ENCODE data around the gene RIMKLB. TPM values are rescaled to one million over a fixed set of nuclear protein-coding genes. Genes with fewer than 3 reads are reported as not detected.

Gene RIMKLB, protein sequence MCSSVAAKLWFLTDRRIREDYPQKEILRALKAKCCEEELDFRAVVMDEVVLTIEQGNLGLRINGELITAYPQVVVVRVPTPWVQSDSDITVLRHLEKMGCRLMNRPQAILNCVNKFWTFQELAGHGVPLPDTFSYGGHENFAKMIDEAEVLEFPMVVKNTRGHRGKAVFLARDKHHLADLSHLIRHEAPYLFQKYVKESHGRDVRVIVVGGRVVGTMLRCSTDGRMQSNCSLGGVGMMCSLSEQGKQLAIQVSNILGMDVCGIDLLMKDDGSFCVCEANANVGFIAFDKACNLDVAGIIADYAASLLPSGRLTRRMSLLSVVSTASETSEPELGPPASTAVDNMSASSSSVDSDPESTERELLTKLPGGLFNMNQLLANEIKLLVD
- total RNA-seq (99.1 TPM), polyA plus RNA-seq (22.6 TPM)

DNA sequence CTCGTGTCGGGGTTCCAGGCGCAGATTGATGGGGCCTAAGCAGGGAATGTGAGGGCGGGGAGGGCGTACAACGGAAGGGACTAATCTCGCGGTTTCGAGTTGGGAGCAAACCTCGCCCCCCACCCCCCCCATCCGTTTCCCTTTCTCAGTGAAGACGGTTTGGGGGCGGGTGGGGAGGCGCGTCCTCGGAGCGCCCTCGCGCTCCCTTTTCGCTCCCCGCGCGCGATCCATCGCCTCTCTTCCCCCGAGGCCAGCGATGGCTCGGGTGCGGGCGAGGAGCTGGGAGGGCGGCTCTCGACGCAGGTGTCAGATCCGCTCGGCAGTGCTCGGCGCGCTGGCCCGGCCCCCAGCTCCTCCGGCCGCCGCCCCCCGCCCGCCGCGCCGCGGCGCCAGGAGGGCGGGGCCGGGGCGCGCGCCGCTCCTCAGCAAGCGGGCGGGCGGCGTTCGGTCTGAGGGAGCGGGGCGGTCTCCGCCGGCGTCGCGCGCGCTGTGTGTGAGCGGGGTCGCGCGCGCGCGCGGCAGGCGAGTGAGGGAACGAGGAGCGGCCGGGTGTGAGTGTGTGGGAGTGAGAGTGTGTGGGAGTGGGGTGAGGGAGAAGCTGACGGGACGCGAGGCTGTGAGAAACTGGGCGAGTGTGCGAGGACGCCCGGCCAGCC lies at the start of gene RIMKLB:
Gene RIMKLB, plus strand, starts transcription at position 516 of the 656 bp plus-strand sequence. CDS start 15,876 bp downstream, outside the sequence.
- H3K27ac ChIP-seq (ENCODE audit: low read depth): peak within 1 kb of the TSS; percentile 87
- WGBS: under 1% methylated on average over 88 of the region's 88 CpGs
- no peaks in the 10 kb centered on the region for H3K4me1 ChIP-seq (ENCODE audit: insufficient read depth)
- H3K4me3 ChIP-seq (ENCODE audit: low read depth, low read length): peak within 1 kb of the TSS; percentile 86
- H3K36me3 ChIP-seq (ENCODE audit: insufficient read depth): no peaks in the 10 kb centered on the region
- no peak for DNase-seq (ENCODE audit: extremely low spot score)

DNA sequence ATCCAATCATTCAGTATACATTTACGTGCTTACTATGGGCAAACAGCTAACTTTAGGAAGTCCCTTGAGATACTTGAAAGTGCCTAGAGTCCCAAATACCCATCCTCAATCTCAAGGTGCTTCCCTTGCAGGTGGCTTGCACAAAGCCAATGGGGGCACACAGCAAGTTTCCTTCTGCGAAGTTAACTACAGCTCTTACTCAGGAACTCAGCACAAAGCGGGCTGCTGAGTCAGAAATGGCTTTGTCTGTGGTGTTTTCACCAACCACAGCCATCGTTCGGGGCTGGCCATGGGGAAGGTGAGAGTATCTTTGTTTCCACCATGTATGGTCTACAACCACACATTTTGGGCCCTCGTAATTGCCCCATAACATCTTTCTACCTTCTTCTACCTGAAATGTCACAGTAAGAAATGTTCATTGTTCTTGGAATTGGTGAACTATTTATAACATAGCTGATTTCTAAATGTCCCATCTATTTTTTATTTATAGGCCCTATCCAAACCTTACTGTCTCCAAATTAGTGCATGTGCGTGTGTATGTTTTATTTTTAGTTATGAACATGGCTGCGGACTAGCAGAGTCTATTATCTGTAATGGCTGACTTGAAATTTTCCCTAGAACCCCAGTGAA lies 49.1 kb upstream of the RIMKLB start:
- no peaks in the 10 kb centered on the region for H3K36me3 ChIP-seq (ENCODE audit: insufficient read depth)
- H3K27ac ChIP-seq (ENCODE audit: low read depth): no peak overlapping the region
- H3K4me3 ChIP-seq (ENCODE audit: low read depth, low read length): no peak overlapping the region
- 87% methylated on average over 8 of the region's 8 CpGs for WGBS
- H3K4me1 ChIP-seq (ENCODE audit: insufficient read depth): no peaks in the 10 kb centered on the region
- DNase-seq (ENCODE audit: extremely low spot score): no peak

DNA sequence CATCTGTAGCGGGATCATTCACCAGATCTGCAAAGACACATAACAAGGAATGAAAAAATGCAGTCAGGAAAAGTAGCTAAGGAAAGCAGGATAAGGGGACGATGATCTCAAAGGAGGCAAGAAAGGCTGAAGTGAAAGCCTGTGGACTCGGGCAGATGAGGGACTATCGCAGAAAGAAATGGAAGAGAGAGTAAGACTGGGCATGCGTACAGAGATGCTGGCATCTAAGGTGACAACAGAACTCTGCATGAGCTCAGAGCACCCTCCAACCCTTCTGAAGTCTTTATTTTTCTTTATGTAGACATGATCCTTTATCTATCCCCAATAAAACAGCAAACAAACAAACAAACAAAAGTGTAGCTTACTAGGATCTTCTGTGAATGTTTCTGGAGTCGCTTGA lies 42.4 kb upstream of the RIMKLB start:
- no peaks in the 10 kb centered on the region for H3K4me1 ChIP-seq (ENCODE audit: insufficient read depth)
- DNase-seq (ENCODE audit: extremely low spot score): no peak
- H3K27ac ChIP-seq (ENCODE audit: low read depth): no peak overlapping the region
- H3K36me3 ChIP-seq (ENCODE audit: insufficient read depth): no peaks in the 10 kb centered on the region
- no peak overlapping the region for H3K4me3 ChIP-seq (ENCODE audit: low read depth, low read length)
- WGBS: 77% methylated on average over 6 of the region's 6 CpGs

DNA sequence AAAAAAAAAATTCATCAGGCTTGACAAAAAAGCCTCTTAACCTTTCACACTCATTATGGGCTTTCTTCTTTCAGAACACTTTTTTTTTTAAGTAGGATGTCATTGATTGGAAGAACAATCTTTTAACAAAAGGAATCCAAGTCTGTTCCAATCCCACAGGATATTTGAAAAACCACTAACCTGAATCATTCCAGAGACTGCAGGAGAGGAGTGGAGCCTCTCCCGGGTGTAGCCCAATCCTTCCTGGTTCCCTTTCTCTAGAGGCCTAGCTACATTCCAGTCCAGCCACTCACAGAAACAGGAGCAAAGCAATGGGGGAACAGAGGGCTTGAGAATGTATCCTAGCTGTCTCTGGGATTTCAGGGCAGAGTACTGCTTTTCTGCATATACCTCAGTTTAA lies 39.4 kb upstream of the RIMKLB start:
- no peak for DNase-seq (ENCODE audit: extremely low spot score)
- no peaks in the 10 kb centered on the region for H3K36me3 ChIP-seq (ENCODE audit: insufficient read depth)
- H3K4me1 ChIP-seq (ENCODE audit: insufficient read depth): no peaks in the 10 kb centered on the region
- WGBS: 40% methylated on average over 1 of the region's 1 CpG
- H3K4me3 ChIP-seq (ENCODE audit: low read depth, low read length): no peak overlapping the region
- H3K27ac ChIP-seq (ENCODE audit: low read depth): no peak overlapping the region

DNA sequence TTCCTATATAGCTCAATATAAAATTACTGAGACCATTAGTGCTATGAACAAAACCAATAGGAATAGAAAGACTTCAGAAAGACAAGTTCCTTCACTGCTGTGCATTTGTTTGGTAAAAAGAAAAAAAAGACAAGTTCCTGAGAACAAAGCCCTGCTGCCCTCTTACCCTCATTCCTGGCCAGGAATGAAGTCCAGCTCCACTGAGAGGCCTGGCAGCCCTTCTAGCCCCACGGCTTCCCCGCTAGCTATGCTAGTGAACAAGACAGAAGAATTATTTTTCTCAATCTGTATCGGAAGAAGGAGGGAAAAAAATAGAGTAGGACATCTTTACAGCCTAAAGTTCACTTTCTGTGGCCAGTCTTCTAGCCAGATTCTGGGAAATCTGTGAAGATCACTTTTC lies 36.8 kb upstream of the RIMKLB start:
- Histone ChIP-seq H3K4me1 (ENCODE audit: insufficient read depth) (no peaks in the 10 kb centered on the region), H3K27ac (ENCODE audit: low read depth) (no peak overlapping the region), H3K36me3 (ENCODE audit: insufficient read depth) (no peaks in the 10 kb centered on the region), H3K4me3 (ENCODE audit: low read depth, low read length) (no peak overlapping the region)
- WGBS: 65% methylated on average over 3 of the region's 3 CpGs
- DNase-seq (ENCODE audit: extremely low spot score): no peak

DNA sequence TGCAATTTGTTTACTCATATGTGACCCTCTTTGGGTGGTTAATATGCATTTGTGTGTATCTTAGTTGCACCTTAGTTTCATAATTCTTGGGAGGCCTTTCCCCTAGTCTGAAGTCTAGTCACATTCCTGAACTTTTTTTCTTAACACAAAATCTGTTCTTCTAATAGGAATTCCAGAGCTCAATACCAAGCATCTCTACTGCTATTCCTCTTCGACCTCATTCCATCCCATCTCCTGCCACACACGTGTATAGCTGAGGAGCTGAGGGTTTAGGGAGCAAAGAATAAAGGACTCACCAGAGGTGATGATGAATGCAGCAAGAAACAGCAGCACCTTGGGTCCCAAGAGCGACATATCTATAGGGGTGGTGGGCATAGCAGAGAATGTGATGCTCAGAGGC lies 36.0 kb upstream of the RIMKLB start:
- Histone ChIP-seq H3K4me1 (ENCODE audit: insufficient read depth) (no peaks in the 10 kb centered on the region), H3K4me3 (ENCODE audit: low read depth, low read length) (no peak overlapping the region), H3K36me3 (ENCODE audit: insufficient read depth) (no peaks in the 10 kb centered on the region), H3K27ac (ENCODE audit: low read depth) (no peak overlapping the region)
- no peak for DNase-seq (ENCODE audit: extremely low spot score)
- WGBS: 80% methylated on average over 3 of the region's 3 CpGs

DNA sequence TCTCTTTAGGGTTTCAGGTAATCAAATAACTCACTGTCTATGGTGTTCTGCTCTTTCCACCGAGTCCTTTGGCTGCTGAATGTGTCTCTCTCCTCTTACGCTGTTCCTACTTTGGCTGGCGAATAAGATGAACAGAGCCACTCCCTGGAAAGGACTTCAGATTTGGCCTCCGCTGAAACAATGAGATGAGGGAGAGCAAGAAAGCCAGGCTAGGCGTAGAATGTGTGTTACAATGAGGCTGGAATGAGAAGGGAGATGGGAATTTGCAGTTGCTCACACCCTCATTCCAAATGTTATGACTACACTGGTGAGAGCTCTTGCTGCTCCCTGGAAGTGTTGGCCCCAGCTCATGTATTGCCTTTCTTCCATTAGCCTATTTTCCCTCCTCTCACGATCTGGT lies 35.2 kb upstream of the RIMKLB start, which contains the start of gene MFAP5:
Gene MFAP5, minus strand, starts transcription at position 234 of the 400 bp plus-strand sequence. CDS start 722 bp downstream, outside the sequence.
- no peak within 1 kb of the TSS for H3K4me3 ChIP-seq (ENCODE audit: low read depth, low read length)
- no peak within 1 kb of the TSS for H3K27ac ChIP-seq (ENCODE audit: low read depth)
- 58% methylated on average over 6 of the region's 6 CpGs for WGBS
- no peaks in the 10 kb centered on the region for H3K36me3 ChIP-seq (ENCODE audit: insufficient read depth)
- no peak for DNase-seq (ENCODE audit: extremely low spot score)
- H3K4me1 ChIP-seq (ENCODE audit: insufficient read depth): no peaks in the 10 kb centered on the region

DNA sequence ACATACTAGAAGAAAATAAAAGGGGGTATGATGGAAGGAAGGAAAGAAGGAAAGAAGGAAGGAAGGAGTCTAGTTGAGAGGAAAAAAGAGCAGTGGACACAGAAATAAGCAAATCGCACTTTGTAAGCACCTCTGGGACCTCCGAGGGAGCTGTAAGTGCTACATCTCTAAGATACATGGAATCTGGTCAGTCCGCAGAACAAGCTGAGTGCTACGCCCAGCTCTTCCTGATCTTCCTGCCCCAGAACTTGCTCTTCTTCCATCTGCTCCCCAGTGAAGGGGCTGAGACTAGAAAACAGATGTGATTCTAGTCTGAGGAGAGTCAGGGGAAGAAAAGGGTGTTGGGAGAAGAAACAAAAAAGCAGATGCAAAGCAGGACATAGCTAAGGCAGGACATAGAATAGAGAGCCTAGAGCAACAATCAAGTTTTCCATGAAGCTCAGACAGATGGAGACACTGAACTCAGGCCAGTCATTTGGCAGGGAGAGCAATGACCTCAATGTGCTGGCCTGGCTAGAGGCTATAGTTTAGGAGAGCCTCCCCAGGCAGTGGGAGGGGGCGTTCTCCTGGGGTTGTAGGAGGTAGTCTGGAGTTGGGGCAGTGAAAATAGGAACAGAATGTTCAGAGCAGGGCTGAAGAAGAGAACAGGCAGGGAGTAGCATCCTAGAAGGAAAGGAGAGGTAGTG lies 33.4 kb upstream of the RIMKLB start:
- Histone ChIP-seq H3K27ac (ENCODE audit: low read depth) (no peak overlapping the region), H3K36me3 (ENCODE audit: insufficient read depth) (no peaks in the 10 kb centered on the region), H3K4me3 (ENCODE audit: low read depth, low read length) (no peak overlapping the region), H3K4me1 (ENCODE audit: insufficient read depth) (no peaks in the 10 kb centered on the region)
- no peak for DNase-seq (ENCODE audit: extremely low spot score)
- WGBS: 76% methylated on average over 5 of the region's 5 CpGs

DNA sequence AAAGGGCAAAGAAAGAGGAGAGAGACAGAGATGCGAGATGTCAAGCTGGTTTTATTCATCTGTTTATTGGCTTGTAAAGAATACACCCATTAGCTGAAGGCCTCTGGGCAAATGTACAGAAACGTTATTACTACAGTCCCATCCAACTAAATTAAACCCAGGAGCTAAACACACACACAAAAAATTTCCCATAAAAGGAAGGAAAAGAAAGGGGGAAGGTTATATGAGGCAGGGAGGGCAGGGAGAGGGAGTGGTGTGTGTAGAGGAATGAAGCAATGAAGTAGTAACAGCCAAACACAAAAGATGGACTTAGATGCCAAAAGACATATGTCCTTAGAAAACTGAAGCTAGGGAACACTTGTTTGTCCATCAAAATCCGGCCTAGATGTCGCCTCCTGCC lies 32.0 kb upstream of the RIMKLB start:
- 37% methylated on average over 4 of the region's 4 CpGs for WGBS
- DNase-seq (ENCODE audit: extremely low spot score): no peak
- no peaks in the 10 kb centered on the region for H3K4me1 ChIP-seq (ENCODE audit: insufficient read depth)
- no peaks in the 10 kb centered on the region for H3K36me3 ChIP-seq (ENCODE audit: insufficient read depth)
- no peak overlapping the region for H3K4me3 ChIP-seq (ENCODE audit: low read depth, low read length)
- H3K27ac ChIP-seq (ENCODE audit: low read depth): no peak overlapping the region

DNA sequence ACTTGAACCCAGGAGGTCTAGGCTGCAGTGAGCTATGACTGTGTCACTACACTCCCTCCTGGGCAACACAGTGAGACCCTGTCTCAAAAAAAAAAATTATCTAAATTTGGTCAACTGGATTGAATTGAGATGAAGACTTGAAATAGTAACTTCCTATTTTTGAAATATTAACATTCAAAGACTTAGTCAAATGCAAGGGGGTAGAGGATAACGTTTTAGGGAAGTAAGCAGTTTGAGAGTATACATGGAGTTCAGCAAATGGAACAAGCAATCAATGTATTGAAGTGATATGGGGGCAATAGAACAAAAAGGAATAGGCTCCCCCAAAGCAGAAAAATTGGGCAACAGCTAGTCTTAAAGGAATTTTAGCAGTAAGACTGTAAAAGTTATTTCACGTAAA lies 30.5 kb upstream of the RIMKLB start:
- no peak for DNase-seq (ENCODE audit: extremely low spot score)
- Histone ChIP-seq H3K4me3 (ENCODE audit: low read depth, low read length) (no peak overlapping the region), H3K36me3 (ENCODE audit: insufficient read depth) (no peaks in the 10 kb centered on the region), H3K4me1 (ENCODE audit: insufficient read depth) (no peaks in the 10 kb centered on the region), H3K27ac (ENCODE audit: low read depth) (no peak overlapping the region)
- WGBS: 68% methylated on average over 2 of the region's 2 CpGs

DNA sequence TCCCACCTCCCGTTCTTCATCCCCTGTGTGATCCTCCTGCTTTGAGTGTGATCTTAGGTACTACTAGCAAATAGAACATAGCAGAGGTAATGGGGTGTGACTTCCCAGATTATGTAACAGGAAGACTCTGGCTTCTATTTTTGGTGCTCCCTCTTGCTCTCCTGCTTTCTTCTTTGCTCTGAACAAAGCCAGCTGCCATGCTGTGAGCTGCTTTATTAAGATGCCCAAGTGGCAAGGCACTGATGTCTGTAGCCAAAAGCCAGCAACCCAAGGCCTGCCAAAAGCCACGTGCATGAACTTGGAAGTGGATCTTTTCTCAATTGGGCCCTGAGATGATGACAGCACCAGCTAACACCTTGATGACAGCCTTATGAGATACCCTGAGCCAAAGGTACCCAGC lies 29.4 kb upstream of the RIMKLB start:
- Histone ChIP-seq H3K36me3 (ENCODE audit: insufficient read depth) (no peaks in the 10 kb centered on the region), H3K4me1 (ENCODE audit: insufficient read depth) (no peaks in the 10 kb centered on the region), H3K4me3 (ENCODE audit: low read depth, low read length) (no peak overlapping the region), H3K27ac (ENCODE audit: low read depth) (no peak overlapping the region)
- 59% methylated on average over 2 of the region's 2 CpGs for WGBS
- no peak for DNase-seq (ENCODE audit: extremely low spot score)

DNA sequence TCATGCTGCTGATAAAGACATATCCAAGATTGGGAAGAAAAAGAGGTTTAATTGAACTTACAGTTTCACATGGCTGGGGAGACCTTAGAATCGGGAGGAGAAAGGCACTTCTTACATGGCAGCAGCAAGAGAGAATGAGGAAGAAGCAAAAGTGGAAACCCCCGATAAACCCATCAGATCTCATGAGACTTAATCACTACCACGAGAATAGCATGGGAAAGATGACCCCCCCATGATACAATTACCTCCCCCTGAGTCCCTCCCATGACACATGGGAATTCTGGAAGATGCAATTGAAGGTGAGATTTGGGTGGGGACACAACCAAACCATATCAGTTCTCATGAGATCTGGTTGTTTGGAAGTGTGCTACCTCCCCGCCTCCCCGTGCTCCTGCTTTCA lies 25.4 kb upstream of the RIMKLB start:
- Histone ChIP-seq H3K36me3 (ENCODE audit: insufficient read depth) (no peaks in the 10 kb centered on the region), H3K4me3 (ENCODE audit: low read depth, low read length) (no peak overlapping the region), H3K4me1 (ENCODE audit: insufficient read depth) (no peaks in the 10 kb centered on the region), H3K27ac (ENCODE audit: low read depth) (no peak overlapping the region)
- 90% methylated on average over 5 of the region's 5 CpGs for WGBS
- no peak for DNase-seq (ENCODE audit: extremely low spot score)

DNA sequence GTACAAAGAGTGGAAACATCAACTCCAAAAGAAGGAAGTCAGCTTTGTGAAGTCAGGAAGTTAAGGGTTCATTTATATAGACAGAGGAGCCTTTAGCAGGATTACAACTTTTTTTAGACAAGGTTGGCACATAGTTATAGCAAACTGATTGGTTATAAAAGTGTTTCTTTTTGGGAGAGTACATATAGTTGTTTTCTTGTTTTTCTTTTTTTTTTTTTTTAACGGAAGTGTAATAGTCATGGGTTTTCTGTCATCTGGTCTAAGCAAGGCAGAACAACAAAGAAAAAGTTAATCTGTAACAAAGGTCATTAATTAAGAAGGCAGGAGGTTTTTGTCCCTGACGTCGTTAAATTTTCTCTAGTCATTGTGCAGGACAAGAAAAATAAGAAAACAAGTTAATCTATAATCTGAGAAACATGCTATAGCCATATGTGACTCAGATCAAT lies 22.2 kb upstream of the RIMKLB start:
- no peak overlapping the region for H3K4me3 ChIP-seq (ENCODE audit: low read depth, low read length)
- H3K27ac ChIP-seq (ENCODE audit: low read depth): no peak overlapping the region
- no peak for DNase-seq (ENCODE audit: extremely low spot score)
- no peaks in the 10 kb centered on the region for H3K4me1 ChIP-seq (ENCODE audit: insufficient read depth)
- WGBS: 53% methylated on average over 3 of the region's 3 CpGs
- no peaks in the 10 kb centered on the region for H3K36me3 ChIP-seq (ENCODE audit: insufficient read depth)

All from urinary bladder (tissue), 4 donors.